Glomerular visceral epithelial cell (primary cell): Measurements from ENCODE around the gene ACOT8.
"Not testable (repeated sequence)": the region's sequence is repeated elsewhere in the genome, so short reads cannot be mapped to it uniquely, and the experiment has no call there.

Experiments
- DNase-seq: peaks from one replicate; pipeline ENCODE4 v3.0.0-alpha.2; 2016; ENCODE audit errors: extremely low spot score

The ACOT8 gene

DNA sequence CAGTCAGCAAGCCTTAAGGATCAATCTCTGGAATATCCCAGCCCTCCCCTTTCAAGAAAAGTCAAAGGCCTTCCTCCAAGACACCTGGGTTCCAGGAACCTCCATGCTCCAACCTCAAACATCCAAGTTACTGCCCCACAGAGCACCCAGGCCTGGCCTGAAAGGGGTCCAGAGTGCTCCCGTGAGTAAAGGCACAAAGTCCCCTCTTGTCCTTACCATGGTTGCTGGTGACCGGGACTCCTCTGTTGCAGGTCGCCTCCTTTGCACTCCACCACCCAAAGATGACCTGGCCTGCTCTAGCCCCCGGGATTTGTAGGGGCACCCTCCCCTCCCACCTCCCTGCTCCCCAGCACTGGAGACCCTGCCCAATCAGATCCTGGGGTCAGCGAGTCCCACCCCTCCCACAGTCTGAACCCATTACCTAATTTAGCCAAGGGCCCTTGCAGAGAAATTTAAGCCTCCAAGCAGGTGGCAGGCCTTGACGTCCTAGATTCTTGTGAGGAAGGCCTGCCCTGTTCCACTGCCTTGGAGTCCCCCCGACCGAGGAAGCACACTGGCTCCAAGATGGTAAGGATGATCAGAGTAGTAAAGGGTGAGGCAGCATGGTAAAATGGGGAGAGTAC lies 30.1 kb downstream of the ACOT8 start, which contains the start of gene TNNC2:
Gene TNNC2, minus strand, starts transcription at position 283 of the 623 bp plus-strand sequence. Its CDS starts 64 bp downstream, at position 219.
- DNase-seq, result no peak

DNA sequence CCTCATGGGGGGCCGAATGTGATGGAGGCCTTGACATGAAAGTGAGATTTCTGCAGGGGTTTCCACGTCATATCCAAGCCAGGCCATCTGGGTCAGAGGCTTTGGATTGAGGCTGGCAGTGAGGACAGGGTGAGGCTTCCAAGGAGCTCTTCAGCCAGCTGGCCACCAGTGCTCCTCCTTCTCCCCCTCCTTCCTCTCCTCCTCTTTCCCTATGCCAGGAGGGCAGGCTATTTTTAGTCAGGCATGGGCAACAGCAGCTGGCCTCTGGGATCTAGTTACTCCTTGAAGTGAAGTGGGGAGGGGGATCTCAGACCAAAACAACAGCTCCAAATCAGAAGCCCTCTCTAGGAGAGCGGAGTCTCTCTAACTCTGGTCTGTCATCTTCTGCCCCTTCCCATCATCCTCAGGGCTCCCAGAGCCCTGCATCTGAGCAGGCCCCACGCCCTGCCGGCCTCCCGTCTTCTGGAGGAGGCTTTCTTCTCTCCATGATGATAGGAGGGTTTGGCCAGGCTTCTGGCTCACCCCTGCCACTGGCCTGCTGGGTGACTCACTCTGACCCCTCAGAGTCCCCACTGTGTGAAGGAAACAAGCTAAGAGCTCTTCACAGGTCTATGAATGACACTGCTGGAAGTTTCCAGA lies 30.7 kb downstream of the ACOT8 start:
- no peak for DNase-seq

DNA sequence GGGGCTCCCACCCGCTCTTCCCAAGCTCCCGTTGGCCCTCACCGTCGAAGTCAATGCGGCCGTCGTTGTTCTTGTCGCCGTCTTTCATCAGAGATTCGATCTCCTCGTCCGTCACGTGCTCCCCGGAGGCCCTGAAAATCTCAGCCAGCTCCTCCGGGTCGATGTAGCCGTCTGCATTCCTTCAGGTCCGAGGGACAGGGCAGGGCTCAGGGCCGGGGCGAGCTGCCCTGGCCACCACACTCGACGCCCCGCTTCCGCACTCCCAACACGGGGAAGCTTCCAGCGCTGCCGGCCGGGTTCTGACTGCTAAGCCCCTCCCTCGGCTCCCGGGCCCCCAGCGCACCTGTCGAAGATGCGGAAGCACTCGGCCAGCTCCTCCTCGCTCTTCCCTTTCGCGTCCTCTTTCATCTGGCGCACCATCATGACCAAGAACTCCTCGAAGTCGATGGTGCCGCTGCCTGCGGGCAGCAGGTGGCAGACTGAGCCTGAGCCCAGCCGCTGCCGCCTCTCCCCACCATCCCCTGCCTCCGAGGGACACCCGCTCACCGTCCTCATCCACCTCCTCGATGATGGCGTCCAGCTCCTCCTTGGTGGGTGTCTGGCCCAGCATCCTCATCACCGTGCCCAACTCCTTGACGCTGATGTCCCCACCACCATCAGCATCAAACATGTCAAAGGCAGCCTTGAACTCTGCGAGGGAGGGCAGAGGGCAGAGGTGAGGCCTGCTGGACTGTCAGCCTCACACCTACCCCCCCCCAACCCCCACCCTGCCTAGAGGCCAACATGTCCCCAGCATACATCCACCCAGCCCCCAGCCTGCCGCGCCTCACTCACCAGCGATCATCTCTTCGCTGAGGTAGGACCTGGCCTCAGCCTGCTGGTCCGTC lies 33.0 kb downstream of the ACOT8 start:
- DNase-seq, result peak; percentile 41

DNA sequence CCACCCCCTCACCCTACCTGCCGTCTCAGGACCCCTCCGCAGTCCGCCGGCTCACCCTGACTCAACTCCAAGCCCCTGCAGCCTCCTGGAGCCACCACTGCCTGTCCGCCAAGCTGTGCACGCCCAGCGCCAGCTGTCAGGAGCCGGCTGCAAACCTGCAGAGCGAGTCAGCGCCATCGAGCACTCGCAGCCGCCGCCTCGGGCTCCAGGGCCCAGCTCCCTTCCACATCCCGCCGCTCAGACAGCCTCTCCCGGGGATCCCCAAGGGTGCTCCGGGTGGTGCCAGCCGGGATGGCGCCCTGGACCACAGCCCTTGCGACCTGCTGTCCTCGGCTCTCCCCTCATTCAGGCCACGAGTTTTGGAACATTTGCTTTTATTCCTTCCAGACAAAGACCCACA lies 34.3 kb downstream of the ACOT8 start:
- peak; percentile 55 for DNase-seq

DNA sequence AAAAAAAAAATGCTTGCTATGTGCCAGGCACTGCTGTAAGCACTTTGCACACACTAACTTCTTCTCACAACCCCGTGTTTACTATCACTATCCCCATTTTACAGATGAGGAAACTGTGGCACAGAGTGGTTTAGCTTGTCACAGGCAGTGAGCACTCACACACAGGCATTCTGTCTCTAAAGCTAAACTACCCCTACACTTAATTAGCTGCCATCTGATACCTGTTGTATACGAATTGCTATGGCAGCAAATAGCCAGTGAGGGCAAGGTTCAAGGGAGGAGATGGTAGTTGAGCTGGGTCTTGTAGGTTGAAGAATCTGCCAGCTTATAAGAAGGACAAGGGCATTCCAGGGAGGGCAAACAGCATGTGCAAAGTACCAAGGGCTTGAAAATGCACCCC lies 35.2 kb downstream of the ACOT8 start:
- no peak for DNase-seq

DNA sequence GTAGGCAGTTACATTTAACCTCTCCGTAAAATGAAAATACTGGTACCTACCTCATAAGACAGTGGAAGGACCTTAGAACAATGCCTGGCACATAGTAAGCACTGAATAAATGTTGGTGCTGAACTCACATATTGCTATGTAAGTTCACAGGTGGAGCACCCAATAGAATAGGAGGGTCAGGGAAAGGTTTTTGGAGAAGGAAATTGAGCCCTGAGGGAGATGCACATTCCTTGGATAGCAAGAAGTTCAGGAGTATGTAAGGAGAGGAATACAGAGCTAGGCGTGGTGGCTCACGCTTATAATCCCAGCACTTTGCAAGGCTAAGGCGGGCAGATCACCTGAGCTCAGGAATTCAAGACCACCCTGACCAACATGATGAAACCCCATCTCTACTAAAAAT lies 37.7 kb downstream of the ACOT8 start:
- DNase-seq, result no peak

DNA sequence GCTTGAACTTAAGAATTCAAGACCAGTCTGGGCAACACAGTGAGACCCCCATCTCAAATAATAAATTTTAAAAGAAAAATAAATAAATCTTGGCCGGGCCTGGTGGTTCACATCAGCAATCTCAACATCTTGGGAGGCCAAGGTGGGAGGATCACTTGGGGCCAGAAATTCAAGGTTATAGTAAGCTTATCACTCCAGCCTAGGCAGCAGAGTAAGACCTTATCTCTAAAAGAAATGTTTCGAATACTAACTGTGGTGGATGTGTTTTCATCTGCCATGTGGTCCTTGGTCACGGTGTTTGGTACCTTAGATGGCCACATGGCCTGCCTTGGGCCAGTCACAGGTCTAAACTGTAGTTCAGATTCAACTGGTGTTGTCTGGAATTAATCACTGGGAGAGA lies 39.0 kb downstream of the ACOT8 start:
- no peak for DNase-seq

DNA sequence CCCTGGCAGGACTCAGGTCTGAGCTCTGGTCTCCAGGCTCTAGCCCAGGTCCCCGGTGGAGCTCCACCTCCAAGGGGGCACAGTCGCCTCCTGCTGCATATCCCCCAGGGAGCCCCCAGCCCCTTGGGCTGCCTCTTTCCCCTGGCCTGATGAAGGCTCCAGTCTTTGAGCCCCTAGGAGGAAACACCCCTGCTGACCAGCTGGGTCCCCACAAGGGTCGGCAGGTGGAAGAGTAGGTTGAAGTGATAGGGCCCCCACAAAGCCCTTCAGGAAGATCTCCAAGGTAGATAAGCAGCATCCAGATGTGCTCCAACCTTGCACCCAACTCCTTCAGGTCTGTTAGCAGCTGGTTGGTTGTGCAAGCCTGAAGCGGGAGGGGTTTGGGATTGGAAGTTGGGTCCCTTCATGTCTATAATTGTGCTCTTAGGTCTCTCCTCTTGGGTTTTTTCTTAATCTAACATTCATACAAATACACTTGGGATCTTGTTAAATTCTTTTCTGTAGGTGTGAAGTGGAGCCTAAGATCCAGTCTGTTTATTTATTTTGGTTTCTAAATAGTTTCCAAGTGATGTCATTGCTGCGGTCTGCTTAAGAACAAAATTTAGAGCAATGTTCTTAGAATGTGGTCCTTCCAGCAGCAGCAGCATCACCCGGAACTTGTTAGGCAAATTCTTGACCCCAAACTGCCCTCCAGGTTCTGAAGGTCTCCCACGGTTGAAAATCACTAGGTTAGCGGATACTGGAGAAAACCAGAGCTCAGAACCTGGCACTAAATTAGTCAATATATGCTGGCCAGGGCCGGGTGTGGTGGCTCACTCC lies 39.6 kb downstream of the ACOT8 start:
- peak; percentile 75 for DNase-seq

DNA sequence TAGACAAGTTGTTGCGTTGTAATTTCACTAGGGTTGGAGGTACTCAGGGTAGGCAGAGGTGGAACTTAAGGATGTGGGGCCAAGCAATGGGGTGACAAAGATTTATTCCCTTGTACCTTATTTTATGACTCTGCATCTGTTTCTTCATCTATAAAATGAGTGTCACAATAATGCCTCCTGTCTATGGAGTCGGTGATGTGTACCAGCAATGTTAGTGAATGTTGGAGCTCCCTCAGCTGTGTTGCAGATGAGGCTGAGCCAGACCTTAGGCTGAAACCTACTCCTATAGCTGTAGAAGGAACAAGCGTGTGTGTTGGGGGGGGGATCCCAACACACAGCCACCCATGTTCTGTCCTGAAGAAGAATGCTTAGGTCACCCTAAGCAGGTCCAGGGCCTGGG lies 40.2 kb downstream of the ACOT8 start:
- DNase-seq, result no peak

DNA sequence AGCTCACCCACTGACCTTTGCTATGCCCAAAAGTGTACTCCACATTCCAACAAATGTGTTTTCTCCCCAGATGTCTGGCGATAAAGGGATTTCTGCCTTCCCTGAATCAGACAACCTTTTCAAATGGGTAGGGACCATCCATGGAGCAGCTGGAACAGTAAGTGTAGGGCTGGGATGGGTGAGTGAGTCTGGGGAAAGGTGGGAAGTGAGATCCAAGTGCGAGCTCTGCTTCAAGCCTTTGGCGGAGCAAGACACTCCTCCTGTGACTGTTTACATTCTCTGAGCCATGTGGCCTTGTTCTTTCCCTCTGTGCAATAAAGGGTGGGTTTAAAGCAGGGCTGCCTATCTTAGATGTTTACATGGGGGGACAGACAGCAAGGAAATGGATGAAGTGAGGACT lies 42.9 kb downstream of the ACOT8 start:
- no peak for DNase-seq

DNA sequence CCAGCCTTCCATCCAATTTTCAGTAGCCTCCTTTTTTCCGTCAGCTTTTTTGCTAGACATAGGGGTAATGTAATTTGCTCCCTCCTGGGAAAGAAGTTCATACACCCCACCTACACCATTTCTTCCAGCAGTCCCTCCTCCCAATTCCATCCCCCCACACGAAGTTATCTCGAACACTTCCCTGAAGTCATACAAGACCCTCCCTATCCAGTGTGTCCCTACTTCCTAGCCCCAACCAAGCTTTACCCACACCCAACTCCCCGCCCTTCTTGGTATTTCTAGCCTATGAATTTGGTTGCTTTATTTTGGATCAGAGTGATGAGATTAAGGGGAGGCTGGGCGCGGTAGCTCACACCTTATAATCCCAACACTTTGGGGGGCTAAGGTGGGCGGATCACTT lies 43.7 kb downstream of the ACOT8 start:
- DNase-seq, result no peak

DNA sequence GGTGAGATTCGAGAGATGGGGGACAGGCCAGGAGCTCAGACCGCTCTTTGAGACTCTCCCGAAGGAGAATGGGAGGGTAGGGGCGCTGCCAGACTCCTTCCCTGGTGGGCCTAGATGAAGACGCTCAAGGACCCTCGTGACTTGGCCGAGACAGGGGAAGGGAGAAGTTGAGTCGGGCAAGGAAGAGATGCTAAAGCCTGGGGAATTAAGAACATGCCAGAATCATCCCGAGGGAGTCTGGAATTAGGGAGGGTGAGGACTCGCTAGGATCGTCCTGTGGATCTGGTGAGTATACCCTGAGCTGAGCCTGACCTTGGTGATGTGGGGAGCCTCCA lies 44.2 kb downstream of the ACOT8 start:
- no peak for DNase-seq

DNA sequence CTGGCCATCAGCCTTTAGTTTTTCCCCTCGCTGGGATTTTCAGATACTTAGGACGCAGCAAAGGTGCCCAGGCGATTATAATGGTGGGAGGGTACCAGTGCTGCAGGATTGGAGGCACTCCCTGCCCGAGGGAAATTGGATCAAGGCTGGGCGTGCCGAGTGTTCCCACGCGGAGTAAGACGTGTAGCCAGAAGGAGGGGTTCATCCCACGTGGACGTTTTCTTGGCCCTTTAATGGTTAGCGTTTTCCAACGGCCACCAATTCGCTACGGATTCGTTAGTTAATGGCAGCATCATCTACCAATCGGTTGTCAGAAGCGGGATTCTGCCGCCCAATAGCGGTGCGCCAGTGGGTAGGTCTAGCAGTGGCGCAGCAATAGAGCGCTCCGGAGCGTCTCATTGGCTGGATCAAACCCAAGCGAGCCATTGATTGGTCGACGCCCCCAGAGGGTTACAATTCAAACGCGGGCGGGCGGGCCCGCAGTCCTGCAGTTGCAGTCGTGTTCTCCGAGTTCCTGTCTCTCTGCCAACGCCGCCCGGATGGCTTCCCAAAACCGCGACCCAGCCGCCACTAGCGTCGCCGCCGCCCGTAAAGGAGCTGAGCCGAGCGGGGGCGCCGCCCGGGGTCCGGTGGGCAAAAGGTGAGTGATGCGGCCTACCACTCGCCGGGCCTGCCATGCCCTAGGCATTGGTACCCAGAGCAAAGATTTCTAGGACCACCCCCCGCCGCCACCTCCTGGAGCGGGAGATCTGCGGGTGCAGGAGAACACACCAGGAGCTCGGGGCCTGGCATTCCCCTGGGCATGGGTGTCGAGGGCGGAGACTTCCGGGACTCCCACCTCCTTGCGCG lies 44.8 kb downstream of the ACOT8 start, which contains the start of gene UBE2C:
Gene UBE2C, plus strand, starts transcription at position 488 of the 849 bp plus-strand sequence. Its CDS starts 52 bp downstream, at position 540.
- DNase-seq, result peak; percentile 99

DNA sequence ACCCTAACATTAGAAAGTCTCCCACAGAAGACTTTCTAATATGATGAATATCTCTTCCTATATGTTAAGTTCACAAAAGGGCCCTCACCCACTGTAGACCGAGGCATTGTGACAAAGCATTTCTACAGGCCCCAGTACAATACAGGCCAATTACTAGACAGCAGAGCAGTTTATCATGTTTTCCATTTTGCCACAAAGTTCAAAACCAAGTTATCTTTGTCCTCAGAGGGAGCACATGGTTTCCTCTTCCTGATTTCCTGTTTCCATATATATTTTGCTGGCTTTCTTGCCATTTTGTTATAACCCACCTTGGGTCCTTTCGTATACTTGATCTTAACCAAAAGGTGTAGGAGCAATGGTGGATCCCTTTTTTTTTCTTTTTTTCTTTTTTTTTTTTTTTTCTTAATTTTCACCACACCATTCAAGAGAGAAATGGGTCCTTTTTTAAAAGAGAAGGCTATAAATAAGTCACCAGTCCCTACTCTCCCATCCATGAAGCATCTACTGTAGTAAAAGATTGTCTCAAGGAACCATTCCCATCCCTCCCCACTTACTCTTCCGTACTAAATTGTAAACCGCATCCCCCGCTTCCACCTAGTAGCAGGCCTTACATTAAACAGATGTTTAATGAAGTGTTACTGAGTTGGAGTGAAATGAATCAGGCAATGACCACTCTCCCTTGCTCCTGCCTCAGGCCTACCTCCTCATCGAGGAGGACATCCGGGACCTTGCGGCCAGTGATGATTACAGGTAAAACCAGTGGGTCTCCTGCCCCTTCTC lies 46.8 kb downstream of the ACOT8 start:
- no peak for DNase-seq

DNA sequence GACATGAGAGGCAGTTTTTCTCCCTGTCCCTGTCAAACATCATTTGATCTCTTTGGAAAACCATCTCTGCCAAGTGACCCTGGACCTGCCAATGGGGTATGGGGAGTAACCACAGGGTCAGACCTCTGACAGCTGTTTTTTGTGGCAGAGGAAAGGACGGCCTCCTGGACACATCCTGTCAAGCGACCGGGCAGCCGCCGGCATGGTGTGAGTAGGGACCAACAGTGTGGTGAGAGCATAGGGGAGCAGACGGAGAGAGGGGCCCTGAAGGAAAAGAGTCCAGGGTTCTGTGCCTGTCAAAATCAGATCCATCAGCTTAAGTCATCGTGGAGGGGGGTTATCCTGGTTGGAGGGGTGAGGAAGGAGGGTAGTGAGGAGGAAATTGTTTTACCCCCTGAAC lies 55.3 kb downstream of the ACOT8 start:
- DNase-seq, result no peak

DNA sequence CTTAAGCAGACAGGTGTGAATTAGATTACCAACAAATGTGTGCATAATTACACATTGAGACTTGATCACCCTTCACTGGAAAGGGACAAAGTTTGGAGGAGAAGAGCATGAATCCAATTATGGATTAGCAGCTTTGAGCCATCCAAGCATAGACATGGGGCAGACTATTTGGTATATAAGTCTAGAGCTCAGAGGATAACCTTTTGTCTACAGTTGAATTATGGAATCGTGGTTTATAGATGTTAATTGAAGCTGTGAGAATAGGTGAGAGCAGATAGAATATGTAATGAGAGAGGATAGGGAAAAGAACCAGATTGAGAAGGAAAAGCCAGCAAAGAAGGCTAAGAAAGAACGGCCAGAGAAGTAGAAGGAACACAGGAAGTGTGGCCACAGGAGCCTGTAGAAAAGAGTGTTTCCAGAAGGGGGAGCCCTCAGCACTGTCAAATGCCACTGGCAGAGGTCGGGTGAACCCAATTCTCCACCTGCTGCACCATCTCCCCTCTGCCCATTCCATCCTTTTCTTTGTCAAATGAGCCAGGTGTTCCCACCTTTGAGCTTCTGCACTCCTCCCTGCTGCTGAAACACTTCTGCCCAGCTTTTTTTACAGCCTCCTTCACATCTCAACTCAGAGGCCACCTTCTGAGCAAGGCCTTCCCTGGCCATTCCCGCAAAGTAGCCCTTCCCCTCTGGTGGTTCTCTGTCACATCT lies 58.1 kb downstream of the ACOT8 start:
- DNase-seq, result peak; percentile 64

DNA sequence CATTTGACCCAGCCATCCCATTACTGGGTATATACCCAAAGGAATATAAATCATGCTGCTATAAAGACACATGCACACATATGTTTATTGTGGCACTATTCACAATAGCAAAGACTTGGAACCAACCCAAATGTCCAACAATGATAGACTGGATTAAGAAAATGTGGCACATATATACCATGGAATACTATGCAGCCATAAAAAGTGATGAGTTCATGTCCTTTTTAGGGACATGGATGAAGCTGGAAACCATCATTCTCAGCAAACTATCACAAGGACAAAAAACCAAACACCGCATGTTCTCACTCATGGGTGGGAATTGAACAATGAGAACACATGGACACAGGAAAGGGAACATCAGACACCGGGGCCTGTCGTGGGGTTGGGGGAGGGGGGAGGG lies 59.2 kb downstream of the ACOT8 start:
- DNase-seq, result not testable (repeated sequence)

DNA sequence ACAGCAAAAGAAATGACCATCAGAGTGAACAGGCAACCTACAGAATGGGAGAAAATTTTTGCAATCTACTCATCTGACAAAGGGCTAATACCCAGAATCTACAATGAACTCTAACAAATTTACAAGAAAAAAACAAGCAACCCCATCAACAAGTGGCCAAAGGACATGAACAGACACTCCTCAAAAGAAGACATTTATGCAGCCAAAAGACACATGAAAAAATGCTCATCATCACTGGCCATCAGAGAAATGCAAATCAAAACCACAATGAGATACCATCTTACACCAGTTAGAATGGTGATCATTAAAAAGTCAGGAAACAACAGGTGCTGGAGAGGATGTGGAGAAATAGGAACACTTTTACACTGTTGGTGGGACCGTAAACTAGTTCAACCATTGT lies 59.7 kb downstream of the ACOT8 start:
- not testable (repeated sequence) for DNase-seq

DNA sequence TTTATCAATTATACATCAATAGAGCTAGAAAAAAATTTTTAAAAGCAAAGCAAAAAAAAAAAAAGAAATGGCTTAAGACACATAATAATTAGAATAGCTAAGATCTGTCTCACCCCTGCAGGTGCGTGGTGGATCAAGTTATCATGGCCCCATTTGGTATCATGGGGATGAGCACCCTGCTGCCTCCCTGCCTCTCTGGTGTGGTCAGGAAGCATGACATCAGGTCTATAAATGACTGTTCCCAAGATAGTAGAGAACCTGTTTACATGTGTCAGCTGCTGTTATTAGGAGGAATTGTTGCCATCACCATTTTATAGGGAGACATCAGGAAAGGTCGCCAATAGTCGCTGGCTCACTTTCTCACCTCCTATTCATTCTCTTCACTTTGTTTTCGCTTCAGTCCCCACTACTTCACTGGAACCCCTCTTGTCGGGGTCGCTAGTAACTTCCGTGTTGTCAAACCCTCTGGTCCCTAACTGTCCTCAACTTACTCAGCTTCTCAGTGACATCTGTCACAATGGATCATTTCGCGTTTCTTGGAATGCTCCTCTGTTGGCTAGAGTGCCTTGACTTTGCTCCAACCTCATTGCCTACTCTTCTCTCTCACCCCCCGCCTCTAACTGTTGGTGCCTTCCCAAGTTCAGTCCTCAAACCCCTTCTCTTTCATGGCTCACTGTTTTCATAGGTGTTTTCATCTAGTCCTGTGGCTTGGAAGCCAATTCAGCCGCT lies 60.7 kb downstream of the ACOT8 start:
- no peak for DNase-seq
